Mesenchymal stem cell (in vitro differentiated cells and primary cell): ENCODE data around the gene DIP2C.

Experiments
- DNase-seq: peaks from one replicate; pipeline ENCODE4 v3.0.0-alpha.2; 2013
- H2AFZ ChIP-seq: one replicate; pipeline ENCODE4 v1.6.1; 2013; ENCODE audit warnings: low read depth, mild to moderate bottlenecking, control low read depth, inconsistent platforms, low read length, moderate library complexity
- H2AK5ac ChIP-seq: 2 replicates; pipeline ENCODE4 v1.6.1; 2013; ENCODE audit warnings: low read length, moderate library complexity, mild to moderate bottlenecking, inconsistent platforms; ENCODE audit not compliant: severe bottlenecking
- H2BK120ac ChIP-seq: one replicate; pipeline ENCODE4 v1.6.1; 2013; ENCODE audit warnings: low read depth, mild to moderate bottlenecking, inconsistent platforms, low read length, moderate library complexity
- H2BK12ac ChIP-seq, 2 experiments: one replicate each; pipeline ENCODE4 v1.6.1; 2013; ENCODE audit warnings: inconsistent platforms in 2 of 2, low read length in 2 of 2, mild to moderate bottlenecking in 2 of 2, moderate library complexity in 2 of 2, control low read depth in 1 of 2
- H2BK15ac ChIP-seq: one replicate; pipeline ENCODE4 v1.6.1; 2013; ENCODE audit warnings: mild to moderate bottlenecking, low read depth, inconsistent platforms; ENCODE audit not compliant: poor library complexity, severe bottlenecking
- H2BK5ac ChIP-seq: 2 replicates; pipeline ENCODE4 v1.6.1; 2013; ENCODE audit warnings: low read depth, mild to moderate bottlenecking, low read length, control low read depth, inconsistent platforms; ENCODE audit not compliant: poor library complexity, severe bottlenecking
- H3K14ac ChIP-seq, 2 experiments: one replicate each; pipeline ENCODE4 v1.6.1; 2013; ENCODE audit warnings: inconsistent platforms in 2 of 2, low read length in 2 of 2, control low read depth in 1 of 2, mild to moderate bottlenecking in 1 of 2, moderate library complexity in 1 of 2
- H3K18ac ChIP-seq, 2 experiments: one replicate each; pipeline ENCODE4 v1.6.1; 2013; ENCODE audit warnings: inconsistent platforms in 2 of 2, low read length in 2 of 2, control low read depth in 1 of 2, low read depth in 1 of 2, mild to moderate bottlenecking in 1 of 2
- H3K23ac ChIP-seq, 2 experiments: one replicate each; pipeline ENCODE4 v1.6.1; 2013; ENCODE audit warnings: inconsistent platforms in 2 of 2, low read length in 2 of 2, mild to moderate bottlenecking in 2 of 2, moderate library complexity in 2 of 2, control low read depth in 1 of 2
- H3K27ac ChIP-seq: 2 replicates; pipeline ENCODE4 v1.5.1; 2013; ENCODE audit warnings: mild to moderate bottlenecking, moderate library complexity, low read length, control low read depth, inconsistent platforms; ENCODE audit not compliant: poor library complexity, severe bottlenecking
- H3K27me3 ChIP-seq, 2 experiments: 2 replicates each; pipeline versions ENCODE4 v1.6.1 to v1.7.0; 2013; ENCODE audit warnings: low read length in 2 of 2, mild to moderate bottlenecking in 2 of 2, moderate library complexity in 2 of 2, control low read depth in 1 of 2, inconsistent platforms in 1 of 2; ENCODE audit not compliant: control insufficient read depth in 1 of 2, insufficient read depth in 1 of 2
- H3K36me3 ChIP-seq, 2 experiments: 2 replicates each; pipeline versions ENCODE4 v1.6.1 to v1.7.0; 2013; ENCODE audit warnings: low read length in 2 of 2, control low read depth in 1 of 2, inconsistent platforms in 1 of 2, low read depth in 1 of 2, mild to moderate bottlenecking in 1 of 2; ENCODE audit not compliant: insufficient read depth in 2 of 2, control insufficient read depth in 1 of 2
- H3K4ac ChIP-seq, 2 experiments: one replicate each; pipeline ENCODE4 v1.6.1; 2013; ENCODE audit warnings: inconsistent platforms in 2 of 2, low read length in 2 of 2, mild to moderate bottlenecking in 2 of 2, moderate library complexity in 2 of 2, control low read depth in 1 of 2, low read depth in 1 of 2
- H3K4me1 ChIP-seq: 2 replicates; pipeline ENCODE4 v1.6.1; 2013; ENCODE audit warnings: low read depth, low read length, control low read depth; ENCODE audit not compliant: control insufficient read depth, insufficient read depth
- H3K4me2 ChIP-seq: 2 replicates; pipeline ENCODE4 v1.6.1; 2013; ENCODE audit warnings: low read length, mild to moderate bottlenecking, inconsistent platforms; ENCODE audit not compliant: poor library complexity, severe bottlenecking
- H3K4me3 ChIP-seq, 2 experiments: 2 replicates each; pipeline versions ENCODE4 v1.5.1 to v1.7.0; 2013; ENCODE audit warnings: low read length in 2 of 2, mild to moderate bottlenecking in 2 of 2, control low read depth in 1 of 2, low read depth in 1 of 2; ENCODE audit not compliant: insufficient read depth in 1 of 2
- H3K79me1 ChIP-seq: replicated peaks from 2 replicates; pipeline ENCODE4 v1.6.1; 2013; ENCODE audit warnings: mild to moderate bottlenecking, control low read depth, low read length, inconsistent platforms; ENCODE audit not compliant: poor library complexity, severe bottlenecking
- H3K9ac ChIP-seq: 2 replicates; pipeline ENCODE4 v1.7.0; 2013; ENCODE audit warnings: mild to moderate bottlenecking, low read length, moderate library complexity
- H3K9me3 ChIP-seq: 2 replicates; pipeline ENCODE4 v1.7.0; 2013; ENCODE audit warnings: mild to moderate bottlenecking, low read length; ENCODE audit not compliant: control insufficient read depth
- H4K8ac ChIP-seq: one replicate; pipeline ENCODE4 v1.6.1; 2013; ENCODE audit warnings: inconsistent platforms, mild to moderate bottlenecking, low read length, moderate library complexity
- H4K91ac ChIP-seq: one replicate; pipeline ENCODE4 v1.6.1; 2013; ENCODE audit warnings: mild to moderate bottlenecking, low read length, inconsistent platforms
- WGBS: methylation state at CpG from one replicate; pipeline ENCODE4 v1.1.7; 2013; ENCODE audit warnings: mixed read lengths; 5-methylcytosine and 5-hydroxymethylcytosine counted together

DIP2C gene

GRCh38 chr10:535051-535450 is 154.4 kb downstream of the DIP2C start:
- no peak overlapping the region for H3K4ac ChIP-seq
- H3K27me3 ChIP-seq, result no peaks in the 10 kb centered on the region
- H2BK15ac ChIP-seq, result no peak overlapping the region
- peaks cover 50% of the 10 kb centered on the region for H3K79me1 ChIP-seq
- H3K9me3 ChIP-seq, result no peaks in the 10 kb centered on the region
- H3K23ac ChIP-seq, result no peak overlapping the region
- WGBS, result 77% methylated on average over 3 of the region's 9 CpGs
- no peak overlapping the region for H4K8ac ChIP-seq
- H4K91ac ChIP-seq, result no peak overlapping the region
- H3K36me3 ChIP-seq, result no peaks in the 10 kb centered on the region
- no peak overlapping the region for H2BK120ac ChIP-seq
- H3K27ac ChIP-seq, result no peak overlapping the region
- H3K4me1 ChIP-seq, result peaks cover 20% of the 10 kb centered on the region
- no peak overlapping the region for H2AK5ac ChIP-seq
- DNase-seq, result no peak
- no peak overlapping the region for H2AFZ ChIP-seq
- no peak overlapping the region for H3K4me2 ChIP-seq
- H3K9ac ChIP-seq, result no peak overlapping the region
- H3K14ac ChIP-seq, result no peak overlapping the region
- H3K4me3 ChIP-seq, result no peak overlapping the region
- H2BK12ac ChIP-seq, result no peak overlapping the region
- H3K18ac ChIP-seq, result no peak overlapping the region
- no peak overlapping the region for H2BK5ac ChIP-seq

- Histone ChIP-seq H3K9me3 (no peaks in the 10 kb centered on the region), H2AFZ (no peak overlapping the region), H3K4me1 (peaks cover 20% of the 10 kb centered on the region), H3K23ac (no peak overlapping the region), H2BK5ac (no peak overlapping the region), H2BK15ac (no peak overlapping the region), H2BK120ac (no peak overlapping the region), H3K4me3 (no peak overlapping the region), H3K4ac (no peak overlapping the region), H3K27ac (no peak overlapping the region), H3K14ac (no peak overlapping the region), H3K27me3 (no peaks in the 10 kb centered on the region), H3K36me3 (peaks cover 0 to 3% of the 10 kb centered on the region in 2 experiments), H3K18ac (no peak overlapping the region), H3K79me1 (peaks cover 53% of the 10 kb centered on the region), H3K9ac (no peak overlapping the region), H3K4me2 (no peak overlapping the region), H2BK12ac (no peak overlapping the region), H2AK5ac (no peak overlapping the region), H4K91ac (no peak overlapping the region), H4K8ac (no peak overlapping the region)
- no peak for DNase-seq
- 95% methylated on average over 14 of the region's 14 CpGs for WGBS
Measured at GRCh38 chr10:534047-534566, 155.4 kb downstream of the DIP2C start.

GRCh38 chr10:533611-534010 is 155.9 kb downstream of the DIP2C start:
- Histone ChIP-seq H3K9ac (no peak overlapping the region), H3K4me2 (no peak overlapping the region), H3K27me3 (no peaks in the 10 kb centered on the region), H2BK5ac (no peak overlapping the region), H4K8ac (no peak overlapping the region), H3K4me3 (no peak overlapping the region), H2BK12ac (no peak overlapping the region), H3K27ac (no peak overlapping the region), H3K23ac (no peak overlapping the region), H3K36me3 (peaks cover 0 to 4% of the 10 kb centered on the region in 2 experiments), H3K18ac (no peak overlapping the region), H2AK5ac (no peak overlapping the region), H3K4ac (no peak overlapping the region), H3K79me1 (peaks cover 55% of the 10 kb centered on the region), H2BK120ac (no peak overlapping the region), H4K91ac (no peak overlapping the region), H2BK15ac (no peak overlapping the region), H2AFZ (no peak overlapping the region), H3K4me1 (peaks cover 22% of the 10 kb centered on the region), H3K9me3 (no peaks in the 10 kb centered on the region), H3K14ac (no peak overlapping the region)
- DNase-seq, result no peak
- 95% methylated on average over 7 of the region's 7 CpGs for WGBS

GRCh38 chr10:533186-533585 is 156.3 kb downstream of the DIP2C start:
- H2AFZ ChIP-seq, result no peak overlapping the region
- H3K4me2 ChIP-seq, result no peak overlapping the region
- H3K27me3 ChIP-seq, result no peaks in the 10 kb centered on the region
- peaks cover 23% of the 10 kb centered on the region for H3K4me1 ChIP-seq
- H4K91ac ChIP-seq, result no peak overlapping the region
- no peaks in the 10 kb centered on the region for H3K9me3 ChIP-seq
- no peak overlapping the region for H3K9ac ChIP-seq
- H3K23ac ChIP-seq, result no peak overlapping the region
- no peak overlapping the region for H2BK5ac ChIP-seq
- no peak overlapping the region for H2BK120ac ChIP-seq
- peaks cover 55% of the 10 kb centered on the region for H3K79me1 ChIP-seq
- no peak overlapping the region for H3K4me3 ChIP-seq
- H2BK12ac ChIP-seq, result no peak overlapping the region
- WGBS, result 92% methylated on average over 7 of the region's 7 CpGs
- no peak overlapping the region for H3K18ac ChIP-seq
- no peak overlapping the region for H2BK15ac ChIP-seq
- no peak overlapping the region for H3K14ac ChIP-seq
- no peak overlapping the region for H2AK5ac ChIP-seq
- peaks cover 0 to 8% of the 10 kb centered on the region in 2 experiments for H3K36me3 ChIP-seq
- no peak overlapping the region for H3K4ac ChIP-seq
- no peak for DNase-seq
- no peak overlapping the region for H3K27ac ChIP-seq
- H4K8ac ChIP-seq, result no peak overlapping the region
